Stromal cell of bone marrow (primary cell): ENCODE results near the gene TNPO3.

Experiments
- DNase-seq: peaks from one replicate; pipeline ENCODE4 v3.0.0-alpha.2; 2012; ENCODE audit warnings: low read depth

Gene TNPO3

DNA sequence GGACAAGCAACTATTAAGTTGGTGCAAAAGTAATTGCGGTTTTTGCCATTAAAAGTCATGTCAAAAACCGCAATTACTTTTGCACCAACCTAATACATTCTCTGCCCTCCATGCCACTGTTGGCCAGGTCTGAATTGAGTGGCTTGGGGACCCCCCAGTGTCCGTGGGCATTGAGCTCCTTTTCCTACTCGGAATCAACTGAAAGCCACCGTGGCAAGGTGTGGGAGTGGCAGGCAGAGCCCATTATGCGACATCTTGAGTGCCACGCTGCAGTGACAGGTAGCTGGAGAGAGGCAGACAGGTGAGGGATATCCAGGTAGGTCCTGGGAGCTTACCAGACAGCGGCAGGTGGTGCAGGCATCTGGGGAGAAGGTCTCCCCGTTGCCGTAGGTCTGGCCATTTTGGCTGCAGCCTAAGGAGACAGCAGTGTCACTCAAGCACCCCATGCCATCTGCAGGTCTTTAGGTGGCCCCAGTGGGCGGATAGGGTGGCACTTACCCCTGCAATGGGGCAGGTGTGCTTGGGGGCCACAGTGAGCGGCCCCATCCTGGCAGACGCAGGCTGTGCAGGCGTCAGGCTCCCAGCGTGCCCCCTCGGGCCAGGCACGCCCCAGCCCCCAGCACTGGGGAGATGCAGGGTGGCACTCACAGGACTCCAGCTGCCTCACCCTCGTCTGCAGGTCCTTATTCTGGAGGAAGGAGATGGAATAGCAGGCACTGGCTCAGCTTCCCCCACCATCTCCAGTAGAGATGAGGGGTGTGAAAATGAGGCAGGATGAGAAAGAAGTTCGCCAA lies 147.9 kb downstream of the TNPO3 start:
- DNase-seq: no peak

DNA sequence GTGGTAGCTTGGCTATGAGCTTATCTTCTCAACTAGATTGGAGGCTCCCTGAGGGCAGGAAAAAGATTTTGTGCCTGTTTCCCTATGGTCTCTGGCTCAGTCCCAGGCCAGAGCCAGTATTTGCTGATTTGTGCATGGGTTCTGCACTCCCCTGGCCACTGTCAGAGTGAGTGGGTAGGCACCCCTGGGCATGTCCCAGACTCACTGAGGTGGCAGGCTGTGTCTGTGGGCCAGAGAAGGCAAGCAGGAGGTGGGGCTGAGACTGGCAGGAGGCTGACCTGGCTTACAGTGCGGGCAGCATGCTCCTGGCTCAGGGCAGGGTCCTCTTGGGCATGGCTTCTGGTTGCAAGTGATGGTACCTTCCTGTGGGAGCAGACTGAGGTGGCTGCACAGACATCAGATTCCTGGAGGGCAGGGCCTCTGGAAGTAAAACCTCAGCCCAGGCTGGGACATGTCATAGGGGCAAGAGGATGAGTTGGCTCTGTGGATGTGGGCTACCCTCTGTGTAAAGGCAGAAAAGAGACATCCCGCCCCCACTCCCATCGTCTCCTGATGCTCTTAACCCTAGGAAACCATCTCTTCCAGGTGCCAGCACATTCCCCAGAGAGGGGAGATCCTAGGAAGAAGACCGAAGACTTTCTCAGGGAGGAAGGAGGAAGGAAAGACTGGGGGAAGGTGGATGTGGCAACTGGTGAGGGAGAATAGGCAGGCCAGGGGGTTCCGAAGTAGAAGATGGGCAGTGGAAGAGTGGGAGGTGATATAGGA lies 148.7 kb downstream of the TNPO3 start:
- DNase-seq: no peak

DNA sequence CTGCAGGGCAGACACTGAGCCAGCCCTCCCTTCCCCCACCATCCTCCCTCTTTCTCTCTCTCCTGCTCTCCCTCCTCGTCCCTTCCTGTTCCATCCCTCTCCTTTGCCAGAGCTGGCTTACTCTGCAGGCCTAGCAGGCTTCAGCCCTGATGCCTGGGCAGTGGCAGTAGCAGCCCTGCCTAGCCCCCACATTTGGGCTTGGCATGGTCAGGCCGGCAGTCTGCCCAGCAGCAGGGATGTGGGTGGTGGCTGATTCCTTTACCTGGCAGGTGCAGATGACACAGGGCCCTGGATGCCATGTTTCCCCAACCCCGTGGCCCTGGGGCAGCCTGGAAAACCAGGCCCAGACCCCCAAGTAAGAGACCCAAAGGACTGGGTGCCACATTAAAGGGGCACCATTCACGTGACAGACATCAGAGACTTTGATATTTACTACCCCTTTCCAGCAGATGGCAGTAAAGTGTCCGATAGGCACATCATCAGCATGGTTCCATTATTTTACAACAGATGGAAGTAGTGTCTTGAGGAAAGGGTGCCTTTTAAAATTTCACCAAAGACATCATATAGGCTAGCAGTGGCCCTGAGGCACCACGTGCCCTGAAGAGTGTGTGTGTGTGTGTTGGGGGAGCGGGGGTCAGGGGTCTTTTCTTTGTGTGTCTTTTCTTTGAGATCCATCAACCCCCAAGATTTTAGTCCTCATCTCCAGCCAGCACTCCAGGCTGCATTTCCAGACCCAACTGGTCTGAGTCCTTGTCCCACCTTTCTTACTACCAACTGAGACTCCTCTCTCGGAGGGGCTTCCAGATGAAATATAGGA lies 150.3 kb downstream of the TNPO3 start:
- DNase-seq: peak; percentile 31
